Esophagus mucosa (tissue), 1 donor: ENCODE results near the gene QRFPR. TPM values are rescaled to one million over a fixed set of nuclear protein-coding genes. Genes with fewer than 3 reads are reported as not detected.
"Not testable (repeated sequence)": the region's sequence is repeated elsewhere in the genome, so short reads cannot be mapped to it uniquely, and the experiment has no call there.

Source experiments
- ATAC-seq: fragments of 200-7000 bp; cut with Tn5 transposase; one replicate; pipeline ENCODE4 v1.9.1; 2020
- total RNA-seq: library from RNA; stranded (reverse); gene quantifications from one replicate; pipeline ENCODE4 v1.2.4, GENCODE V29; 2023
- donor health status: DM: yes; HTN: yes; CAD: no.

QRFPR gene
- total RNA-seq: 4.3 TPM

DNA sequence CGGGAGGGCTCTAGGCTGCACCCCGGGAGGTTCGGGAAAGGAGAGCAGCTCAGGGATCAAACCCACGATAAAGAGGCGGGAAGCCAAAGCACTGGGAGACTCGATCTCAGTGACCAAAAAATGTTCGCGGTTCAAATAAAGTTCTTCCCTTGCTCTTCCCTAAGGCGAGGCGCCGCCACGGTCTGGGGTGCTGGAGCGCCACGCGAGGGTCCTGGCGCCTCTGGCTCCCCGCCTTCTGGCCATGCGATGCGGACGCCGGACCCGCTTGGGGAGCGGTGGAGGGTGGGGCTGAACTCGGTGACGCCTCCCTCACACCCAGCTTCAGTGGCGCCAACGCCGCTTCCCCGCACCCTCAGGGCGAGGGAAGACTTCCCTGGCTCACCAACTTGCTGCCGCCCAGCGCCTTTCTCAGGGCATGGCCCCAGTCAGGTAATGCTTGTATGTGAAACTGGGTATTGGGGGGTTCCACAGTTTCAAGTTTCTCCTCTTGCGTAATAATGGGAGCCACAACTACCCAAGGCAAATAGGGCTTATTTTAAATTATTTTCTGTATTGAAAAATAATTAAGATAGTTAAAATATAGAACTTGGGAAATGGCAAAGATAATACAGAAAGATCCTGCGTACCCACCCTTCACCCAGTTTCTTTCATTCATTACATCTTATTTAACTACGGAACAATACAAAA, at the start of gene QRFPR:
QRFPR (minus strand) TSS at position 243 of the 687 bp plus-strand sequence. CDS start 371 bp downstream, outside the sequence.
- ATAC-seq: peak; percentile 87

DNA sequence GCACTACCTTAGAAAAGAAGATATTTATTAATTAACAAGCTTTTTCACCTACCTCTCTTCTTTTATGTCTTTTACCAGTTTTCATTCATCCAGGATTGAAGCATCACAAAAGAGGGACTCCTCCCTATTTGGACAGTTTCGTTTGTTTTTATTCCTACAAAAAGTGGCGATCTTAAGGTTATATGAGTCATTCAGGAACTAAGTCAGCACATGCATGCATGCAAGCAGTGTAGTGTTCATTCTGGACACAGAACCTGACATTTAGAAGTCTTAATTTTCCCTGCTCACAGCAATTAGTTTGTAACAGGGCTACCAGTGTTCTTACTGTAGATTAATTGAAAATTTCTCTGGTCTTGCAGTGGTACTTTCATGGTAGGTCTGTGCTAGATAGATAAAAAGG, 47.9 kb upstream of the QRFPR start:
- ATAC-seq: no peak

DNA sequence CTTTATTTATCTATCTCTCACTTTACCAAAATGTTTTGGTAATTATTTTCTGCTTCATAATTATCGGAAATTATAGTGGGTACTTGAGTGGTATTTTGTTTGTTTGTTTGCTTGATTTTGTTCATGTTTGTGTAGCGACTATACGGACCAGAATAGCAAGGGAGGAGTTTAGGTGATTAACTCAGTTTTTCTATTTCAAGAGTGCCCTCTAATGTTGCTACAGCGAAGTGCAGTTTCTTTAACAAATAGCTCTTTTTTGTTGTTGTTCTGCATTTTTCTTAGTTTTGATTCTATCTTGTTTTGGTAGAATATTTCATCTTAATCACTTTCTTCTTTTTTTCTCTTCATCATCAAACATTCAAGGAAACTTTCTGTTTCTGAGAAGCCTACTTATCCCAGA, 40.8 kb upstream of the QRFPR start:
- no peak for ATAC-seq

DNA sequence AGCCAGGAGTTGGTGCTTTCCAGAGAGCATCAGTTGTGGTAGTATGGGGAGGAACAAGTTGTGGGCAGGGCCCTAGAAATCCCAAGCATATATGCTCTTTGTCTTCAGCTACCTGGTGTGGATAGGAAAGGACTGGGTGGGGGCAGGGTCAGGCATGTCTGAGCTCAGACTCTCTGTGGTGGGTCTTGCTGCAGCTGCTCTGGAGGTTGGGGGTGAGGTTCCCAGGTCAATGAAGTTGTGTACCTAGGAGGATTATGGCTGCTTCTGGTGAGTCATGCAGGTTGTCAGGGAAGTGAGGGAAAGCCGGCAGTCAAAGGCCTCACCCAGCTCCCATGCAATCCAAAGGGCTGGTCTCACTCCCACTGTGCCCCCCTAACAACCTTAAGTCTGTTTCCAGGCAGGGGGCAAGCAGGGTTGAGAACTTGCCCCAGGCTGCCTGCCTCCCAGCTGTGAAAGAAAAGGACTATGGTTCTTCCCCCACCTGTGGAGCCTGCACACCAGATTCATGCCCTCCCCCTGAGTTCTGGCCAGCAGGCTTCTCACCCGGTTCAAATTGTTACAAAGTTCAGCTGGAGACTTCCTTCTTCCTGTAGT, 30.4 kb upstream of the QRFPR start:
- peak; percentile 28 for ATAC-seq

DNA sequence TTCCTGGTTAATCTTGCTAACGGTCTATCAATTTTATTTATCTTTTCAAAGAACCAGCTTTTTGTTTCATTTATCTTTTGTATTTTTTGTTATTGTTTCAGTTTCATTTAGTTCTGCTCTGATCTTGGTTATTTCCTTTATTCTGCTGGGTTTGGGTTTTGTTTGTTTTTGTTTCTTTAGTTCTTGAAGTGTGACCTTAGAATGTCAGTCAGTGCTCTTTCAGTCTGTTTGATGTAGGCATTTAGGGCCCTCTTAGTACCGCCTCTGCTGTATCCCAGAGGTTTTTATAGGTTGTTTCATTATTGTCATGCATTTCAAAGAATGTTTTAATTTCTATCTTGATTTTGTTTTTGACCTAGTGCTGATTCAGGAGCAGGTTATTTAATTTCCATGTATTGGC, 27.7 kb upstream of the QRFPR start:
- ATAC-seq: not testable (repeated sequence)

DNA sequence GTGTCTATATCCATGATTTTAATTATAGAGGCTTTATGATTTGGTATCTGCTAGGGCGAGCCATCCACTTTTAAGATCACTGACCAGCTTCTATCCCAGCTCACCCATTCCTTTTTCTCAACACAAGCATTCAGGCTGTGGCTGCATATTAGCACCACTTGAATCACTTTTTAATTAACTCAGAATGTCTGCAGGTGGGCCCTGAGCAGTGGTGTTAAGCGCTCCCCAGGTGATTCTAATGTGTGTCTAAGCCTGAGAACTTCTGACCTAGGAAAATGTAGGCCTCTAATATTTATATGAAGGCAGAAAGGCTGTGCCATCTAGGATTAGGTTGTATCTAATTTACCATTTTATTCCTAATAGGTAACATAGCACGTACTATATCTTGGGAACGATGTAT, 19.8 kb upstream of the QRFPR start:
- no peak for ATAC-seq

DNA sequence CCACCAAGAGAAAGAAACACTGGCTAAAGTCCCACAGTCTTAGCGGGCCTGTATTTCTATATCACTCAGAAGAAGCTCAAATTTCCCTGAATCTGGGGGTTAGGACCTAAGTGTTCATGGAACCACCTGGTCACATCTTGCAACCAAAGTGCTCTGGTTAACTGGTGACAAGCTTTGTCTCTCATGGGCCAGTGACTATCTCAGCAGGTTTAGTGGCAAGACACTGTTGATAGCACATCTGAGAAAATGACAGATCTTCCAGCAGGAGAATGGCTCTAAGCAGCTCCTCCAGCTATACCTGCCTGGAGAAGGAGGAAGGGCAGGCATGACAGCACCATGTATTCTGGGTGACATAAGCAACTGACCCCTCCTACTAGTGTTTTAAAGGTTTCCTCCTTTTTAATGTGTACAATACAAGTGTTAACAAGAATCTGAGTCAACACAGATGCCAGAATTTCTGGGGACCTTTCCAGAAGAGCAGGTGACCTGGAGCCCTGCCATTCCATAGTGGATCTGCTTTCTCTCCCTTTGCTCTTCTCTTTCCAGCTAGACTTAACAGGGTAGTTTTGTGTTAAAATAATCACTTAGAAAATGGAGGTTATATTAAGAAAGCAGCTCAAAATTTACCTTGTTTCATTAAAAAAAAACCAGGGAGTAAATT, 17.3 kb upstream of the QRFPR start:
- peak; percentile 78 for ATAC-seq

DNA sequence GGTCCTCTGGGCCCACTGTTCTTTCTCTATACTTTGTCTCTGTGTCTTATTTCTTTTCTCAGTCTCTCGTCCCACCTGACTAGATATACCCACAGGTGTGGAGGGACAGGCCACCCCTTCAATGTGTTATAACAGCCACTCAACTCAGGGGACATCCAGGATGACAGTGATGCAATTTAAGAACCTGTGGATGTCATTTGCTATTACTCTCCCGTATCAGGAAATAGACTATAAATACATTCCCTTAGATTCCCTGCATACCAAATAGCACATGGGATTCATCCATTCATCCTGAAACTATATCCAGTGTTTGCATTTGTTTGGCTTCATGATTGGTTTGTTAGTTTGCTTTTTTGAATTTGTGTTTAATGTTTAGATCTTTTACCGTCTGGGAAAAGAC, 16.6 kb upstream of the QRFPR start:
- no peak for ATAC-seq

DNA sequence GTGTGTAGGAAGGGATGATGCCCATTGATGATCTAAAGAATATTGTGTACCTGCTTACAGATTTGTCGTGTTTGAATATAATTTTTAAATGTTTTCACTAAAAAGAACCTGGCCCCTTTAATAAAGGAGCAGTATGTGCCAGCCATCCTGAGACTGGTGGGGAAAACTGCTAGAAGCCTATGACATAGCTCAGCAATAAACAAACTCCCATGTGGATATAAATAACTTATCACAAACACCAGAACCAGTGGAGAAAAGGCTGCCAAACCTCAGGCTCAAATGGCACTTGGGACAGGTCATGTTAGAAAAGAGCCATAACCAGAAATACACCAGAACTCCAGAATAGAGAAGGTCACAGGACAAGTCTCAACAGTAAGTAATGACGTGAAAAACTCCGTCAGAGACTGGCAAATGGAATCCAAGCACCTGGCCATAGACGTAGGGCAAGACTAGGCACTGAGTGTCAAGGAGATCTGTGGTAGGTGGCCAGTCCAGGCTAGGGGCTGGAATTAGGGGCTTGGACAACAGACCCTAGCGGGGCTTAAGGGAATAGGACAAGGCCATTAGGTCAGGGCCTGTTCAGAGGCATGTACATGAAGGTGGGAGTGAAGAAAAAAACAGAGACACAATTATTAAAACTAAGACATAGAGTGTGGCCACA, 11.7 kb upstream of the QRFPR start:
- no peak for ATAC-seq

DNA sequence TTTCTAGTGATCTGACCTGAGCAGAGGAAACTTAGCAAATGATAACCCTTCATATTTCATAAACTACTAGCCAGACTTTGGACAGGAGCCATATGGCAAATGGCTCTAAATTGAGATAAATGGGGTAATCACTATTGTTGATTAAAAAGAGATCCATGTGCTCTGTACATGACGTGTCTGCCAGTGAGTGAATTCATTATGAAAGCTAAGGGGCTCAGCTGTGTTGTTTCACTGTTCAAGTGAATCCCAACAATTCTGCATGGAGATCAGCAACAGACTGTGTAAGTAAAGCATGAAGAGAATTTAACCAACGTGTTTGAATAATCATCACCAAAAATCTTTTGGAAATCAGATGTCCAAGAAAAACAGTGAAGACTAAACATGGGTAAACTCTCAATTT, 9.5 kb upstream of the QRFPR start:
- no peak for ATAC-seq

DNA sequence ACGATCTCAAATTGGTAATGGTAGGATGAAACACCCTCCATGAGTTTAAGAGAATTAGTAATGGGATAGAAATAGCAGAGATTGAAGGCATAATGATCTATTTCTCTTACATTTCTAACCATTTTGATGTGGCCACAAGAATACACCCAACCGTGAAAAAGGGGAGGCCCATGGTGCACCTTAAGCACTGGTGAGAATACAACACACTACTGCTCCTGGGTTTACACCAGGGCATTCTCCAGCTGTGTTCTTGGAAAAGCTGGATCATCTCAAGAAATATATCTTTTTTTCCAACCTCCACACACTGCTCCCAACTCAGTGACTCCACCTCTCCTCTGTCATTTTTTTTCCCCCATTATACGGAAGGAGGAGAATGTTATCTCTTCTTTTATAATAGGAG, 1.5 kb downstream of the QRFPR start:
- ATAC-seq: no peak

DNA sequence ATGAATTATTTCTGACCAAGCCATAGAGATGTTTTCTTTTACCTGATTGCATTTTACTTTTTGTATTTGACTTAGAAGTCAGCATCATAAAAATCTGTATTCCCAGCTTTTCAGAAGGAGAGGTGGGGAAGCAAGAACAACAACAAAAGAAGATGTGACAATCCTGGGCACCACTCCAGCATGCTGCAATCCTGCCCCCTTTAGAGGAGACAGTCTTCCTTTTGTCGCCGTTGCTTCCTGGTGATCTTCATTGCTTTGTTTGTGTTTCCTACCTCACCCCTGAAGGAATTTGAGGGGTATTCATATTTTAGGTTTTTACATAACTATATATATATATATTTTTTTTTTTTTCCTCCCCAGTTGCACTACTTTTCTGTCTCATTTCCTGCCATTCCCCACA, 3.7 kb downstream of the QRFPR start:
- ATAC-seq: no peak

DNA sequence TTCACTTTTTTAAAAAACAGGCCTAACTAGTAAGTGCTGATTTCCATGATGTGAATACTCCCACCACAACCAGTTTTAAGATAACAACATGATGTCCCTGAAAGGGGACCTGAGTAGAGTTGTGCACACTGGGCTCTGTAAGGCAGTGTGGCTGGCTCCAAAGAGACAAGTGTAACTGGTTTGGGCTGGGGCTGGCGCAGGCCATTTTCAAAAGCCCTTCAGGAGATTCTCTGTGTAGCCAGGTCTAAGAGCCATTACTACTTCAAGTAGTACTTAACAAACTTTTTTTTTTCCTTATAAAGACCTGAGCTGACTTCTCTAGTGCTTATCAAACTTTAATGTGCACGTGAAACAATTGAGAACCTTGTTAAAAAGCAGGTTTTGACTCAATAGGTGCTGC, 4.3 kb downstream of the QRFPR start:
- ATAC-seq: peak; percentile 53

DNA sequence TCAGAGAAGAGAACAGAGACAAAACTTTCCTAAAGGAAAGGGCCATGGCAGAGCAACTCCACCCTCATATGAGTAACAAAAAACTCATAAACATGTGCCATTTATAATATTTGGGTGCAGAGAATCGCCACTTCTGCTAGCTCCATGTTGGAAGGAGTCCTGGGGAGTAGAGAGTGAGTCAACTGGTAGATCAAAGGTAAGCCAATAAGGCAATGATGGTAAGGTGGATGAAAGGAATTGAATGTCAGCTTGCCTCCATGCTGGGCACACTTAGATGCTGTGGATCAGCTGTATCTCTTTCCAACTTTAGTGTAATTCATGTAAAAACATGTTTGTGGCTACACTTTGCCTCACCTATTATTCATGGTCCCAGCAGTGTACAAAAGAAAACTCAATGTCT, 4.7 kb downstream of the QRFPR start:
- ATAC-seq: peak; percentile 70

DNA sequence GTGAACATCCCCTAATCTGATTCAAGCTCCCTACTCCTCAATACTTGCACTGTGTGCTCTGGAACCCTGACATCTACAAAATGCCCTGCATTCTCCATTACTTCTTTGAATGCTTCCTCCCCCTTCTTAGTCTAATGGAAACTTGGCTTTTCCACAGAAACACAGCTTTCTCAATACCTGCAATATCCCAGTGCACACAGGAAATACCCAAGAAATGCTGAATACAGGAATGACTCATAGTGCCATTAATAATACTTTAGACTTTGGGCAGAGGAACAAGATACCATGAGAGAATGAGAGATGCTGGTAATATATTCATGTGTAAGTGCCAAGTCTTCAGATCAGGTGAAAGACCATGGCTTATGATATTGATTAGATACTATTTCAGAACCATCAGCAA, 5.6 kb downstream of the QRFPR start:
- peak; percentile 66 for ATAC-seq

DNA sequence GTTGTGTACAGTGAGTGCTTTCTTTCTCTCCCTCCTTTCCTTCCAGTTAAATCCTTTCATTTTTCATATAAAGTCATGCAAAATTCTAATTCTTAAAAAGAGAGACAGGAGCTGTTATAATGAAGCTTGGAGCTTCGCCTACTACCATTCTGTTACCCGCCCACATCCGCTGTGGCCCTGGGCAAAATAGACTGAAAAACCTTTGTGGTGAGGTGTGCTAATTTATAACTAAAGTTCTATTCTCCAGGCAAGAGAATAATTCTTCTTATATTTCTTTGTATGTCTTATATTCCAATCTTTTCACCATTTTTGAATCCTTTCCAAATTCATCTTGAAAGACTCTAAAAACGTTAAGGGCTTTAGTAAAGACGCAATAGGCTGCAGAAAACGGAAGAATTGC, 7.0 kb downstream of the QRFPR start:
- no peak for ATAC-seq

DNA sequence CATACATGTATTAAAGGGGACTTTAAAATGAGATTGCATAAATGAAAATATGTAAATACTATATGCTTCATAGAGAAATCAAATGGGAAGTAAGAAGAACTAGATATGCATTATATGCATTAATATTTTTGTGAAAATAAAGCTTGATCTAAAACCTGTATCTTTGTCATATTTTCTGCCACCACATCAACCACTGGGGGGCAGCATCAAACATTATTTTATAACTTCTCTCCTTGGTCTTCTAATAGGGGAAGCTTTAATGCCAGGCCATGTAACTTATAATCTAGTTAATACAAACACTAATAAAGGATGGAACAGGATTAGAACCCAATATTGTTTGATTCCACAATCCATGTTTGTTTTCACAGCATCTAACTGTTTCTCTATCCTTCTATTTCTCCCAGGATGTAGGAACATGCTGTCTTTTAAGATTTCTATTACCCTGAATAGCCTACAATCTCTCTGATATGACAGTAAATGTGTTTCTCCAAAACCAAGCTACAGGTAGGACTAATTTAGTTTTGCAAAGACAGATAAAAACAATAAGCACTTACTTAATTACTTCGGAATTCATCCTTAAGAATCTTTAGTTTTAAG, 10.0 kb downstream of the QRFPR start:
- ATAC-seq: peak; percentile 33

DNA sequence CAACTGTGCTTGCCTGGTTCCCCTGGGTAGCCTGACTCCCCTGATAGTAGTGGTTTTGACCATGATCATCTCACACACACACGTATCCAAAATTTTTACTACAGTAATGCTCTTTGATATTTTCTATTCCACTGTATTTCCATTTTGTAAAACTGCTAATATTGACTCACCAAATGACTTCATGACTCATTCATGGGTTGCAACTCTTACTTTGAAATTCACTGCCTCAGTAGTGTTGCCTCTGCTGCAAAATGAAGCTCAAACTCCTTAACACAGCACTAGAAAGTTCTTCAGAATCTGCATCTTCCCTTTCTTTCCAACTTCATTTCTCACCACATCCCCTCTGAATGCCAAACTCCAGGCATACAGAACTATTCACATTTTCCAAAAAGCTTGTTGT, 20.3 kb downstream of the QRFPR start:
- ATAC-seq: no peak

DNA sequence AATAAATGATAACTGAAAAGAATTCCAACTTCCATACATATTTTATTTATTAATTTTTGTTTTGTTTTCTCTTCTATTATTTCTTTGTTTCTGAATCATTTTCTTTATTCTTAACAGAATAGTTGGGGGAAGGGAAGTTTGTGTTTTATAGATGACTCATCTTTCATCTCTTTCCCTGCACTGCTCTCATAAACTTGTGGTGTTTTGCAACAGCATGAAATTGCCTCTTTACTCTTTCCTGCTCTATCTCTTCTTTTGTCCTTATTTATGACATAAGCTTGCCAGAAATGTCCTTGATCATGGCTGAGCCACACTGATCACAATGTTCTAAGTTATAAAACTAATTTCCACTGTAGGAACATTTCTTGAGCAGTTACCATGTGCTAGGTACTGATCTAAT, 22.3 kb downstream of the QRFPR start:
- ATAC-seq: peak; percentile 43

DNA sequence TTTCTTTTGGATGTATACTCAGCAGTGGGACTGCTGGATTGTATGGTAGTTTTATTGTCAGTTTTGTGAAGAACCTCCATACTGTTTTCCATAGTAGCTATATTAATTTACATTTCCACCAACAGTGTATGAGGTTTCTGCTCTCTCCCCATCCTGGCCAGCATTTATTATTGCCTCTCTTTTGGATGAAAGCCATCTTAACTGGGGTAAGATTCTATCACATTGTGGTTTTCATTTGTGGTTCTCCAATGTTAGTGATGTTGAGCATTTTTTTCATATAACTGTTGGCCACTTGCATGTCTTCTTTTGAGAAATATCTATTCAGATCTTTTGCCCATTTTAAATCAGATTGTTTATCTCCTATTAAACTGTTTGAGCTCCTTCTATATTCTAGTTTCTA, 27.6 kb downstream of the QRFPR start:
- ATAC-seq: no peak

DNA sequence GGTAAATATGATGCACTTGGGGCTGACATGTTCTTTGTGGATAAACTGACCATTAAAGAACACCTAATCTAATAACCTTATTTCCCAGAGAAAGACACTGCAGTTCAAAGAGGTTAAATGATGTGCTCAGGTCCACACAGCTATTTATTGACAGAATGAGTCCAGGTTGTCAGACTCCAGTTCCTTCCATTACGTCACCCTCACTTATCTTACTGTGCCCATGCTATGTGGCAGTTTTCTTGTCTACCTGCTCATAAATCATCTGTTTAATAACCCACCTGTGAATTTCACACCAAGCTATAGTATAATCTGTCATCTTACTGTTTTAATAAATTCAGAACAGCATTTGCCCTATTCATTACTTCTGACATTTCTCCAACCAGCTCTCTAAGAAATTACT, 36.7 kb downstream of the QRFPR start:
- ATAC-seq: no peak

DNA sequence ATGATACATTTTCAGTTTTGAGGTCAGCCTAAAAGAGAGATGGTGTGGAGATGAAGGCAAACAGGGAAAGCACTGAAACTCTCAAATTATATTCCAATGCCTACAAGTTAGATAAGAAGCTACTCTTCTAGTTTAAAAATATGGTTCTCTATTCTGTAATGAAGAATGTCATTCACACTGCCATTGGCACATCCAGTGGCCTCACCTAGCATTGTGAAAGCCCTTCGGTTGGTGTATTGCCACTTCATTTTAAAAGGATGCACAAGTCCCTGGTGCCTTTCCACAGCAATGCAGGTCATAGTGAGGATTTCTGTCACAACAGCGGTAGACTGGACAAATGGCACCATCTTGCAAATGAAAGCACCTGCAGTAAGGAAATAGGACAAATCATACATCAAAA, 40.6 kb downstream of the QRFPR start:
- ATAC-seq: no peak

DNA sequence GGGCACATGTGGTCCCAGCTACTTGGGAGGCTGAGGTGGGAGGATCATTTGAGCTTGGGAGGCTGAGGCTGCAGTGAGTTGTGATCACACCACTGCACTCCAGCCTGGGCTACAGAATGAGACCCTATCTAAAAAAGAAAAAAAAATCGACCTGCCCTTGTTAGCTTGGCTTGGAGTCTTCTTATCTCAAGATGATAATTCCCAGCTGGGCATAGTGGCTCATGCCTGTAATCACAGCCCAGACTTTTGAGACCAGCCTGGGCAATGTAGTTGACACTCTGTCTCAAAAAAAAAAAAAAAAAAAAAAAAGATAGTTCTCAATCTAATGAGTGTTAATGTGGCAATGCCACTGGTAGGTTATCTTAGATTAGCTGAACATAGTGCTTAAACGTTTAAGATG, 41.0 kb downstream of the QRFPR start:
- no peak for ATAC-seq
